Activated T-cell treated with anti-CD3 and anti-CD28 coated beads, Interleukin-2, amount 50 U/mL, for 1 hour (primary cell): ENCODE measurements around the gene SATL1.
"Not testable (repeated sequence)": the region's sequence is repeated elsewhere in the genome, so short reads cannot be mapped to it uniquely, and the experiment has no call there.

Experiments
- DNase-seq: peaks from one replicate; pipeline ENCODE4 v3.0.0-alpha.2; 2020

Gene SATL1

GRCh38 chrX:85109235-85109634 lies 134.3 kb downstream of the SATL1 start:
- no peak for DNase-seq

DNA sequence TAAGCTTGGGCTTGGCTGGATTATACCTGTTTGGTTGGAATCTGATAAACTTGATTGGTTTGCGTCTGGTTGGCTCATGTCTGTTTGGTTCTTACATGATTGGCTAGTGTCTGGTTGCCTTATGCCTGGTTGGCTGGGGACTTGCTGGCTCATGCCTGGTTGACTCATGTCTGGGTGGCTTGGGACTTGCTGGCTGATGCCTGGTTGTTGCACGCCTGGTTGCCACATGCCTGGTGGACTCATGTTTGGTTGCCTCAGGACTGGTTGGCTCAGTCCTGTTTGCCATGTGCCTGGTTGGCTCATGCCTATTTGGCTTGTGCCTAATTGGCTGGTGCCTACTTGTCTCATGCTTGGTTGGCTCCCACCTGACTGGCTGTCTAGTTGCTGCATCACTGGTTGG lies 135.4 kb downstream of the SATL1 start:
- no peak for DNase-seq

DNA sequence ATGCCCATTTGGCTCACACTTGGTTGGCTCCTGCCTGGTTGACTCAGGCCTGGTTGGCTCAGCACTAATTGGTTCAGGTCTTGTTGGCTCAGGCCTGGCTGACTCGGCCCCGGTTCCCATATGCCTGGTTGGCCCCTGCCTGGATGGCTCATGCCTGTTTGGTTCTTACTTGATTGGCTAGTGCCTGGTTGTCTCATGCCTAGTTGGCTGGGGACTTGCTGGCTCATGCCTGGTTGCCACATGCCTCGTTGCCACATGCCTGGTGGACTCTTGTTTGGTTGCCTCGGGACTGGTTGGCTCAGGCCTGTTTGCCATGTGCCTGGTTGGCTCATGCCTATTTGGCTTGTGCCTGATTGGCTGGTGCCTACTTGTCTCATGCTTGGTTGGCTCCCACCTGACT lies 136.2 kb downstream of the SATL1 start:
- no peak for DNase-seq

DNA sequence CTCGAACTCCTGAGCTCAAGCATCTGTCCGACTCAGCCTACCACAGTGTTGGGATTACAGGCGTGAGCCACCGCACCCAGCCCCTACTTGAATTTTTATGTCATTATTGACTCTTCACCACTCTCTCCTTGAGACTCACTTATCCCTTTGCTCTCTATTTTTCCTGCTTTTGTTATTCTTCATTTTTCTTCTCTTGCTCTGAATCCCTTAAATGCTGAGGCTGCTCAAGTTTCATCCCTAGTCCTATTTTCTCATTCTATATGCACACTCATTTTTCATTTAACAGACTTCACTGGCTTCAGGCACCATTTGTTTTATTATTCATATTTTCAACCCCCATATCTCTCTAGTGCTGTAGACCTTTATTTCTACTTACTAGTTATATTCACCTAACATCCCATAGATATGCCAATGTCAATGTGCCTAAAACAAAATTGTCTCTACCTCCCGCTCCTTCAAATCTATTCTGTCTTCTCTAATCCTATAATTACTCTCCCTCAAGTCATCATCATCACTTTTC lies 154.2 kb downstream of the SATL1 start:
- DNase-seq = no peak

GRCh38 chrX:85084770-85085393 lies 158.7 kb downstream of the SATL1 start:
- no peak for DNase-seq

- DNase-seq = not testable (repeated sequence)
Observed at GRCh38 chrX:85077247-85077646, 166.3 kb downstream of the SATL1 start.

DNA sequence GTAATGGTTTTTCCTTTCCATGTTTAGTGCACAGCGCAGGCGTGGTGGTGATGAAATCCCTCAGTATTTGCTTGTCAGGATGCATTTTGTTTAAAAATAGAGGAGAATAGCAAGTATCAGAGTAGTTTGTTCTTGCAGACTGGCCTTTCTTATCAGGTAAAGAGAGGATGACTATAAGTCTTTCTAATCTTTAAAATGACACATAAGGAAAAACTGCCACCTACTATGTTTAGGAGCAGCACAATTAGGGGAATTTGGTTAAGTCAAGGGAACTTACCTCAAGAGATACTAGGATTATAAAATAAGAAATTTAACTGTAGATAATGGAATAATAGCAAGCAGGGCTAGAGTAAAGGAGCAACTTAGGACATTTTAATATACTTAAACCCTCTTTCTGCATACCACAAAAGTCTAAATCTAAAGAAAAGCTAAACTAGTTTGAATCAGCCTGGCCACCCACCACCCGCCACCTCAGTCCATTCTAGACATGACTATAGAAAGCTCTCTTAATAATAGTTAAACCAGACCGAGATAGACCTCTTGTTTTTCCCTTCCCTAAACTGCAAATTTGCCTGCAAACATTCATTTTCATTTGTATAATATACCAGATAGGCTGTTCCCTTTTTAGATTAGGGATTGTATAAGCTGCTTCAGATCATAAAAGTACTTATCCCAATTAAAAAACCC lies 177.9 kb downstream of the SATL1 start:
- no peak for DNase-seq

- DNase-seq = no peak
Observed at GRCh38 chrX:85052636-85053343, 190.8 kb downstream of the SATL1 start.

DNA sequence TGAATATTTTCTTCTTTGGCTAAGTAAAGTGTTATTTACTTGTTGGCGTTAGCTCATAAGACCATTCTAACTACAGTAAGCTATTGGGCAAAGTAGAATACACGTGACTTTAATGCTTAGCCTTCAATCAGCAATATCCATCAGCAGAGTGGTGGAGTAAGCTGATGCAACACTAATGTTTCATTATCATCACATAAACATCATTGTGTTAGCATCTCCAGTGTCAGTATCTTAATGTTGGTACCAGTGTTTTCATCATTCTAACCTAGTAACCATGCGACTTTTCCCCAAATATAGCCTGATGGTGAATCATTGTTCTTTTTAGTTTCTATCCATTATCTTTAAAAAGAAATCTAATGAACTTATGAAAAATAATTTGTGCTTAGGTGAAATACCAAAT lies 191.4 kb downstream of the SATL1 start:
- no peak for DNase-seq

- no peak for DNase-seq
Observed at GRCh38 chrX:85051627-85052026, 192.0 kb downstream of the SATL1 start.
